GM21515 (cell line): ENCODE results near the gene VSTM2B.

Source experiments
- ATAC-seq: cut with Tn5 transposase; IDR thresholded peaks from one replicate; pipeline ENCODE4 v1.9.1; 2021; ENCODE audit not compliant: unreplicated experiment

Gene VSTM2B

GRCh38 chr19:29563486-29564101 is 37.8 kb downstream of the VSTM2B start:
- no peak for ATAC-seq

- no peak for ATAC-seq
Observed at GRCh38 chr19:29564574-29565005, 38.8 kb downstream of the VSTM2B start.

GRCh38 chr19:29565171-29565570 is 39.4 kb downstream of the VSTM2B start:
- no peak for ATAC-seq

GRCh38 chr19:29566496-29567054 is 40.8 kb downstream of the VSTM2B start:
- ATAC-seq, result no peak

- no peak for ATAC-seq
Observed at GRCh38 chr19:29567366-29567915, 41.6 kb downstream of the VSTM2B start.

- ATAC-seq, result no peak
Observed at GRCh38 chr19:29568036-29569025, 42.5 kb downstream of the VSTM2B start.

- ATAC-seq, result no peak
Observed at GRCh38 chr19:29569038-29569911, 43.5 kb downstream of the VSTM2B start.

GRCh38 chr19:29571181-29571580 is 45.4 kb downstream of the VSTM2B start:
- no peak for ATAC-seq

GRCh38 chr19:29573486-29573885 is 47.7 kb downstream of the VSTM2B start:
- no peak for ATAC-seq

GRCh38 chr19:29574510-29574909 is 48.7 kb downstream of the VSTM2B start:
- no peak for ATAC-seq

GRCh38 chr19:29576046-29576606 is 50.3 kb downstream of the VSTM2B start:
- ATAC-seq, result no peak

- no peak for ATAC-seq
Observed at GRCh38 chr19:29576761-29577648, 51.2 kb downstream of the VSTM2B start.

- ATAC-seq, result no peak
Observed at GRCh38 chr19:29577649-29577963, 51.8 kb downstream of the VSTM2B start.

GRCh38 chr19:29578349-29578748 is 52.6 kb downstream of the VSTM2B start:
- no peak for ATAC-seq

GRCh38 chr19:29579308-29579910 is 53.6 kb downstream of the VSTM2B start:
- no peak for ATAC-seq

GRCh38 chr19:29581398-29581797 is 55.6 kb downstream of the VSTM2B start:
- no peak for ATAC-seq

GRCh38 chr19:29583196-29583999 is 57.6 kb downstream of the VSTM2B start:
- no peak for ATAC-seq

GRCh38 chr19:29586401-29586800 is 60.6 kb downstream of the VSTM2B start:
- no peak for ATAC-seq
